Stimulated activated effector memory CD8-positive, alpha-beta T cell treated with anti-CD3 and anti-CD28 coated beads, Interleukin-12 subunit alpha, Interleukin-12 subunit beta, amount 100 ng/mL, for 72 hours (primary cell): Measurements from ENCODE around the gene TCERG1L.

Experiments
- ATAC-seq: fragments of 150-1000 bp; cut with Tn5 transposase; 2 replicates; pipeline ENCODE4 v1.10.0; 2021
- DNase-seq, 2 donors: peaks; one replicate each; pipeline ENCODE4 v3.0.0; 2021 to 2022; ENCODE audit warnings: low spot score in 2 of 2
- H3K27ac Mint-ChIP-seq: one replicate; pipeline ENCODE4 v1.8.0; 2022; ENCODE audit warnings: mild to moderate bottlenecking, mixed read lengths
- H3K36me3 Mint-ChIP-seq: one replicate; pipeline ENCODE4 v1.8.0; 2022; ENCODE audit warnings: mild to moderate bottlenecking, mixed read lengths
- H3K4me1 Mint-ChIP-seq: one replicate; pipeline ENCODE4 v1.8.0; 2022; ENCODE audit warnings: mixed read lengths
- H3K4me3 Mint-ChIP-seq: one replicate; pipeline ENCODE4 v1.8.0; 2022; ENCODE audit warnings: mild to moderate bottlenecking, mixed read lengths
- H3K9me3 Mint-ChIP-seq: one replicate; pipeline ENCODE4 v1.8.0; 2022; ENCODE audit warnings: mixed read lengths

The TCERG1L gene

GRCh38 chr10:131061216-131061615, 250.3 kb downstream of the TCERG1L start:
- Mint-ChIP-seq H3K9me3 (peaks cover 4% of the 10 kb centered on the region), H3K4me3 (no peak overlapping the region), H3K36me3 (no peaks in the 10 kb centered on the region), H3K4me1 (no peaks in the 10 kb centered on the region), H3K27ac (no peak overlapping the region)
- DNase-seq, result no peak
- ATAC-seq, result no peak

GRCh38 chr10:131059881-131060280, 251.6 kb downstream of the TCERG1L start:
- H3K36me3 Mint-ChIP-seq, result no peaks in the 10 kb centered on the region

GRCh38 chr10:131058799-131059198, 252.7 kb downstream of the TCERG1L start:
- no peak for ATAC-seq
- H3K27ac Mint-ChIP-seq, result no peak overlapping the region
- H3K4me1 Mint-ChIP-seq, result no peaks in the 10 kb centered on the region
- no peak for DNase-seq
- H3K4me3 Mint-ChIP-seq, result no peak overlapping the region
- H3K36me3 Mint-ChIP-seq, result no peaks in the 10 kb centered on the region
- peaks cover 4% of the 10 kb centered on the region for H3K9me3 Mint-ChIP-seq

More at GRCh38 chr10:131059881-131060280, 251.6 kb downstream of the TCERG1L start:
- no peak overlapping the region for H3K27ac Mint-ChIP-seq
- no peaks in the 10 kb centered on the region for H3K4me1 Mint-ChIP-seq
- H3K4me3 Mint-ChIP-seq, result no peak overlapping the region
- DNase-seq, result no peak
- H3K9me3 Mint-ChIP-seq, result peaks cover 4% of the 10 kb centered on the region
- no peak for ATAC-seq

- H3K36me3 Mint-ChIP-seq, result no peaks in the 10 kb centered on the region
- no peaks in the 10 kb centered on the region for H3K4me1 Mint-ChIP-seq
- no peak for DNase-seq
- ATAC-seq, result no peak
- no peak overlapping the region for H3K4me3 Mint-ChIP-seq
- H3K9me3 Mint-ChIP-seq, result peaks cover 6% of the 10 kb centered on the region
- H3K27ac Mint-ChIP-seq, result no peak overlapping the region
Observed at GRCh38 chr10:131056781-131057180, 254.7 kb downstream of the TCERG1L start.

- Mint-ChIP-seq H3K4me3 (no peak overlapping the region), H3K4me1 (no peaks in the 10 kb centered on the region), H3K9me3 (peaks cover 6% of the 10 kb centered on the region), H3K27ac (no peak overlapping the region), H3K36me3 (no peaks in the 10 kb centered on the region)
- ATAC-seq (no peak), DNase-seq (no peak)
Observed at GRCh38 chr10:131056091-131056579, 255.4 kb downstream of the TCERG1L start.

- Mint-ChIP-seq H3K36me3 (no peaks in the 10 kb centered on the region), H3K4me3 (no peak overlapping the region), H3K4me1 (no peaks in the 10 kb centered on the region), H3K9me3 (peaks cover 8% of the 10 kb centered on the region), H3K27ac (no peak overlapping the region)
- ATAC-seq (no peak), DNase-seq (no peak)
Observed at GRCh38 chr10:131055437-131055836, 256.1 kb downstream of the TCERG1L start.

- H3K4me3 Mint-ChIP-seq, result no peak overlapping the region
- DNase-seq, result no peak
Observed at GRCh38 chr10:131053192-131053591, 258.3 kb downstream of the TCERG1L start.

GRCh38 chr10:131050162-131050766, 261.3 kb downstream of the TCERG1L start:
- no peak for DNase-seq
- no peak for ATAC-seq
- Mint-ChIP-seq H3K27ac (no peak overlapping the region), H3K36me3 (no peaks in the 10 kb centered on the region), H3K9me3 (peaks cover 5% of the 10 kb centered on the region), H3K4me1 (no peaks in the 10 kb centered on the region), H3K4me3 (no peak overlapping the region)

More at GRCh38 chr10:131053192-131053591, 258.3 kb downstream of the TCERG1L start:
- H3K4me1 Mint-ChIP-seq, result no peaks in the 10 kb centered on the region
- peaks cover 9% of the 10 kb centered on the region for H3K9me3 Mint-ChIP-seq
- no peak for ATAC-seq
- H3K27ac Mint-ChIP-seq, result no peak overlapping the region
- no peaks in the 10 kb centered on the region for H3K36me3 Mint-ChIP-seq

- H3K36me3 Mint-ChIP-seq, result no peaks in the 10 kb centered on the region
- no peaks in the 10 kb centered on the region for H3K4me1 Mint-ChIP-seq
- H3K27ac Mint-ChIP-seq, result no peak overlapping the region
- peaks cover 5% of the 10 kb centered on the region for H3K9me3 Mint-ChIP-seq
- no peak for DNase-seq
- ATAC-seq, result no peak
- H3K4me3 Mint-ChIP-seq, result no peak overlapping the region
Observed at GRCh38 chr10:131049016-131049415, 262.5 kb downstream of the TCERG1L start.

- H3K27ac Mint-ChIP-seq, result no peak overlapping the region
Observed at GRCh38 chr10:131048606-131049005, 262.9 kb downstream of the TCERG1L start.

GRCh38 chr10:131047501-131047900, 264.0 kb downstream of the TCERG1L start:
- H3K4me3 Mint-ChIP-seq, result no peak overlapping the region
- ATAC-seq, result no peak
- H3K36me3 Mint-ChIP-seq, result no peaks in the 10 kb centered on the region

More at GRCh38 chr10:131048606-131049005, 262.9 kb downstream of the TCERG1L start:
- no peak overlapping the region for H3K4me3 Mint-ChIP-seq
- no peaks in the 10 kb centered on the region for H3K4me1 Mint-ChIP-seq
- ATAC-seq, result no peak
- H3K9me3 Mint-ChIP-seq, result peaks cover 5% of the 10 kb centered on the region
- DNase-seq, result no peak
- H3K36me3 Mint-ChIP-seq, result no peaks in the 10 kb centered on the region

GRCh38 chr10:131046194-131046593, 265.3 kb downstream of the TCERG1L start:
- peaks cover 3% of the 10 kb centered on the region for H3K9me3 Mint-ChIP-seq
- H3K27ac Mint-ChIP-seq, result no peak overlapping the region
- ATAC-seq (no peak), DNase-seq (no peak)
- H3K4me1 Mint-ChIP-seq, result no peaks in the 10 kb centered on the region
- H3K36me3 Mint-ChIP-seq, result no peaks in the 10 kb centered on the region
- no peak overlapping the region for H3K4me3 Mint-ChIP-seq

More at GRCh38 chr10:131047501-131047900, 264.0 kb downstream of the TCERG1L start:
- H3K4me1 Mint-ChIP-seq, result no peaks in the 10 kb centered on the region
- peaks cover 5% of the 10 kb centered on the region for H3K9me3 Mint-ChIP-seq
- no peak for DNase-seq
- H3K27ac Mint-ChIP-seq, result no peak overlapping the region

GRCh38 chr10:131044379-131045111, 267.0 kb downstream of the TCERG1L start:
- no peaks in the 10 kb centered on the region for H3K36me3 Mint-ChIP-seq
- no peaks in the 10 kb centered on the region for H3K9me3 Mint-ChIP-seq
- H3K4me3 Mint-ChIP-seq, result no peak overlapping the region
- H3K4me1 Mint-ChIP-seq, result no peaks in the 10 kb centered on the region
- no peak for DNase-seq
- no peak overlapping the region for H3K27ac Mint-ChIP-seq
- no peak for ATAC-seq

- Mint-ChIP-seq H3K36me3 (no peaks in the 10 kb centered on the region), H3K27ac (no peak overlapping the region), H3K9me3 (no peaks in the 10 kb centered on the region), H3K4me3 (no peak overlapping the region), H3K4me1 (no peaks in the 10 kb centered on the region)
- DNase-seq (no peak), ATAC-seq (peak; percentile 35)
Observed at GRCh38 chr10:131043039-131043691, 268.4 kb downstream of the TCERG1L start.
